CD4-positive, alpha-beta T cell treated with Interleukin-4 for 1 hour (primary cell): ENCODE measurements around the gene GALNT15.

ENCODE experiments used
- DNase-seq, 2 donors: peaks; one replicate each; pipeline ENCODE4 v3.0.0-alpha.2; 2020 to 2022

Gene GALNT15

GRCh38 chr3:16257309-16257708, 82.8 kb downstream of the GALNT15 start:
- DNase-seq = no peak

GRCh38 chr3:16258177-16258576, 83.7 kb downstream of the GALNT15 start:
- no peak for DNase-seq

- no peak for DNase-seq
Observed at GRCh38 chr3:16258866-16259265, 84.4 kb downstream of the GALNT15 start.

- DNase-seq = no peak
Observed at GRCh38 chr3:16260046-16260445, 85.6 kb downstream of the GALNT15 start.

GRCh38 chr3:16262174-16262573, 87.7 kb downstream of the GALNT15 start:
- no peak for DNase-seq

GRCh38 chr3:16264174-16264707, 89.8 kb downstream of the GALNT15 start:
- no peak for DNase-seq

- DNase-seq = peak; percentile 99
Observed at GRCh38 chr3:16264708-16265454, 90.4 kb downstream of the GALNT15 start, which contains the start of the genes DPH3 and OXNAD1. DPH3 (minus strand) TSS chr3:16264943; CDS start chr3:16264876, 67 bp downstream. OXNAD1 (plus strand) TSS chr3:16265212; CDS start chr3:16270953, 5,741 bp downstream.

- no peak for DNase-seq
Observed at GRCh38 chr3:16265455-16265786, 90.9 kb downstream of the GALNT15 start.

GRCh38 chr3:16266714-16267113, 92.2 kb downstream of the GALNT15 start:
- DNase-seq = no peak

GRCh38 chr3:16270855-16271254, 96.4 kb downstream of the GALNT15 start:
- DNase-seq = no peak

GRCh38 chr3:16272588-16272987, 98.1 kb downstream of the GALNT15 start:
- no peak for DNase-seq

- no peak for DNase-seq
Observed at GRCh38 chr3:16273867-16274266, 99.4 kb downstream of the GALNT15 start.

- DNase-seq = no peak
Observed at GRCh38 chr3:16277471-16277870, 103.0 kb downstream of the GALNT15 start.

GRCh38 chr3:16279010-16279801, 104.7 kb downstream of the GALNT15 start:
- DNase-seq = no peak

GRCh38 chr3:16280671-16281070, 106.2 kb downstream of the GALNT15 start:
- no peak for DNase-seq
